Eye (tissue), 1 donor: Measurements from ENCODE around the gene RWDD1.

Experiments used
- DNase-seq: peaks from one replicate; pipeline ENCODE4 v3.0.0-alpha.2; 2015

RWDD1 gene, protein sequence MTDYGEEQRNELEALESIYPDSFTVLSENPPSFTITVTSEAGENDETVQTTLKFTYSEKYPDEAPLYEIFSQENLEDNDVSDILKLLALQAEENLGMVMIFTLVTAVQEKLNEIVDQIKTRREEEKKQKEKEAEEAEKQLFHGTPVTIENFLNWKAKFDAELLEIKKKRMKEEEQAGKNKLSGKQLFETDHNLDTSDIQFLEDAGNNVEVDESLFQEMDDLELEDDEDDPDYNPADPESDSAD

DNA sequence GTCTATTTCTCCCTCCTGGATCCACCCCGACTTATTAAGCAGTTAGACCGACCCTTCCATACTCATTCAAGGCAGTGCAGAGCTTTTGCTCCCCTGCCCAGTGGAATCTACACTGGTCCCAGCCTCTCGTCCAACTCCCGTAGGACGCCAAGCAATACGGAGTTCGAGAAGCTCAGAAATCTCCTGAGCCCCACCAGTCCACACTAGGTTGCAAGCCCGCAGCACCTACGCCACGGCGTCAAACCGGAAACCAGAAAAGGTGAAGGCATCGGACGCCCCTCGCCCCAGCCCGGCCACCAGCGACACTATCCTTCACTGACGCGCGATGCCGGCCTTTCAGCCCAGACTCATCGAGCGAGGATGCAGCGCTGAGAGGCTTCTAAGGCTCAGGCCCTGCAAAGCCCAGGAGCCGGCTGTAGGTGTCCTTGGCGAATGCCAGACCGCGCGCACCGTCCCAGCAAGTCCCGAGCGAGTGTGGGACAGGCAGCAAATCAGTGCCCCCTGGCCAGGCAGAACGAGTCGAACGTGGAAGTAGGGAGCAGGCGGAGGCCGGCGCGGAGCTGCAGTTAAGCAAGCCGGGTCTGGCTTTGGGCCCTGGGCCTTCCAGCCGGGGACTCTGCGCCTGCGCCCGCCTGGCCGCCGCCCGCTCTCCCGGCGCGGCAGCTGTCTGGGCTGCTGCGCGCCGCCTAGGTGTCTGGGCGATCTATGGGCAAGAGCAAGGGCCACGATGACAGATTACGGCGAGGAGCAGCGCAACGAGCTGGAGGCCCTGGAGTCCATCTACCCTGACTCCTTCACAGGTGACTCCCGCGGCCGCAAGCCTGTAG lies at the start of gene RWDD1:
RWDD1 (plus strand) TSS at position 649 of the 827 bp plus-strand sequence; CDS start at position 728, 79 bp downstream.
- DNase-seq = peak; percentile 99

DNA sequence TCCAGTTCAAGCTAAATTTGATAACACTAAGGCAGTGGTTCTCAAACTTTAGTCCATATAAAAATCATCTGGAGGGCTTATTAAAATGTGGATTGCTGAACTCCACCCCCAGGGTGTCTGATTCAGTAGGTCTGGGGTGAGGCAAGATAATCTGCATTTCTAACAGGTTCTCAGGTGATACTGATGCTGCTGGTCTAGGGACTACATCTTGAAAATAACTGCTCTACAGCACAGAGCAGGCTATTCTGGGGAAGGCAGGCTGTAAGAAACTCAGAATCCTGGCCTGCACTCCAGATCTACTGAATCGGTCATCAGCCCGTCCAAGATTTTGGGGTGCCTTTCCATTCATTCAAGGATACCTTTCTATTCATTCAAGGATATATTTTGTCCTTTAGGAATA lies 48.4 kb upstream of the RWDD1 start:
- DNase-seq = no peak

DNA sequence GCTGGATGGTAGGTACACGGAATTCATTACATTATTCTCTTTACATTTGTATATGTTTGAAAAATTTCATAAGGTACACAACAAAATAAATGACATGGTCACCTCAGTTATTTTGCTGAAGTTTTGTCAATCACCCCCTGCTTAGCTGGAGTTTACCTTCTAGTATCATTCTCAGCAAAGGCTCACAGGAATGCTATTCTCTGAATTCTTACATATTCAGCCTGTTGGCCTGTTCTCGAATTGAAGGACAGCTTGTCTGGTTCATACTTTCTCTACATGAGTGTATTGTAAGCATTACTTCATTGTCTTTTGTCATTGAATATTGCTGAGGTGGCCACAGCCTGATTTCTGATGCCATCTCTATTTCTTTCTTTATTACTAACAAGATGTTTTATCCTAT lies 47.1 kb upstream of the RWDD1 start:
- DNase-seq = no peak

DNA sequence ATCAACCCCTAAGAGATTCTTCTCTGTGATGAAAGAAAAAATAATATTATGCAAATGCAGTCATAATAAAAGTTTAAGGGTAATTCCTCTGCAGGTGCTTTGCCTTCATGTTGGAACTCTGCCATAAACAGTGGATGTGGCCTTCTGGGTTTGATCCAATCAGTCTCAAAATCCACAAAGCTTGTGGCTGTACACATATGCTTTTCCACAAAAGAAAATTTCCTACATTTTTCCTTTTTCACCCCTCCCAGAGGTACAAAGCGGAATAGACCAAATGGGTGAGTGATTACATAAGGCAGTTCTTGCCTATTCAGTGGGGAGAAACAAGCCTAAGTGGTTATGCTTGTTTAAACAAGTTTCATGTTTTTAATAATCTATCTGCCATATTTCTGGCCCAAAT lies 43.2 kb upstream of the RWDD1 start:
- DNase-seq = no peak

DNA sequence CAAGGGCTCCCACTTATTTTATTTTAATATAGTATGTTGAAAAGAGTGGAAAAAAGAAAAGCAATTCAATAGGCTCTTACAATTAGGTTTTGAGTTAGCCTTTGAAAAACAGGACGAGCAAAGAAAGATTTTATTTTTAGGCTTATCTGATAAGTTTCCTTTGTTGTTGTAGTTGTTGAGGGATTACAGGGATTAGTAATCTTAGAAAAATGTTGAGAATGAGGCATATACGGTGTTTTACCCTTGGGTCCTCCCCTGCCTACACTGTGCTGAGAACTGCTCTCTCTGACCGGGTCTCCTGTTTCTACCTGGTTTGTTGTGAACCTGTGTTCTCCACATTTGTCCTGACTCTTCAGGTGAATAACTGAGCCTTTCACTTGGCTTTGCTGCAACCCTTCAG lies 42.5 kb upstream of the RWDD1 start:
- no peak for DNase-seq

DNA sequence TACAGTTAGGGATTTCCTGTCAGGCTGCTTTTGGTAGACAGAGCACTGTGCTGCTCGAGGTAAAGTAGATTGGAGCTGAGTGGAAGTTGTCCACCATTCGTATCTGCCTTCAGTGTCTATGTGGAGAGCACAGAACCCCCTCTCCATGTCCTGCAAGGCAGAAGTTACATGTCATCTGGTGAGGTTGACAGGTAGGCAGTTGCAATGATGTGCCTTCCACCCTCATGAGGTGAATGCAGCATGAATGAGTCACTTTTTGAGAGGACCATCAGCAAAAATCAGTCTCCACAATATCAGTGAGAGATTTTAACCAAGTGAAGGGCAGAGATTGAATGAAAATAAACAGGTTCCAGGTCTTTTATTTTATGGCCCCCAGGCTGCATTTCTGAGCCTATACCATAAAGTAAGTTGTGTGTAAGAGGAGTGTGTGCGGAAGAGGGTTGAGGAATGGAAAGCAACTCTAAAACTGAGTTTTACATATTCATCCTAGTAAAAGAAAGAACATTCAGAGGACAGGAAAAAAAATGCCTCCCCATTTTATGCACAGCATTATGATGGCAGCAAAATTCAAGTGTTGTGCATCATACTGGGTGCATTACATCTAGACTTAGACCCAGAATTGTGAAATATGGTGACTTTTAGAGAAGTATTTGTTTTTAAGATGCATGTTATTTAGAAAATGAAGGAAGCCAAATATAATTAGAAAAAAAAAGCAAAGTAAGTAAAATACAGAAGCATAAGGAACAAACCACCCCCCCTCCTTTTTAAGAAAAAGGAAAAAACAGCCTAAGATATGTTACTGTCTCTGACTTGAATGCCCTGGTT lies 41.6 kb upstream of the RWDD1 start:
- no peak for DNase-seq

GRCh38 chr6:116530436-116530835 lies 40.9 kb upstream of the RWDD1 start:
- no peak for DNase-seq

GRCh38 chr6:116531675-116532570 lies 39.4 kb upstream of the RWDD1 start:
- DNase-seq = peak; percentile 79

GRCh38 chr6:116533233-116533957 lies 37.9 kb upstream of the RWDD1 start:
- DNase-seq = no peak

DNA sequence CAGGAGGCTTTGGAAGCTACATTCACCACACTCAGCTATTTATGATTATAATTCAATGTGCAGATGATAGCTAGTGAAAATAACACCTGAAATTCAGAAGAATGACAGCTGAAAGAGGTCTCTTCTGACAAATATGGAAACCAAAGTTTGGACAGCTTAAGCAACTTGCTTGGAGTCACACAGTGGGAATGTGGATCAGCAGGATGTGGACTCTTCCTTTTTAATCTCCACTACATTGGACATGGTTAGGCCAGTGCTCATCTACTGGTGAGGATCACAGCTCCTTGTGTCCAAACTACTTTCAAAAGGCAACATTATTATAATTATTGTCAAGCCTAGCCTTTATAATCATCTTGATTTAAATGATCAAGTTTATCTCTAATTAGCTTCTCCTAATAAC lies 36.2 kb upstream of the RWDD1 start:
- no peak for DNase-seq

GRCh38 chr6:116536216-116536621 lies 35.1 kb upstream of the RWDD1 start:
- DNase-seq = peak; percentile 83

- DNase-seq = peak; percentile 30
Measured at GRCh38 chr6:116542426-116542825, 28.9 kb upstream of the RWDD1 start.

DNA sequence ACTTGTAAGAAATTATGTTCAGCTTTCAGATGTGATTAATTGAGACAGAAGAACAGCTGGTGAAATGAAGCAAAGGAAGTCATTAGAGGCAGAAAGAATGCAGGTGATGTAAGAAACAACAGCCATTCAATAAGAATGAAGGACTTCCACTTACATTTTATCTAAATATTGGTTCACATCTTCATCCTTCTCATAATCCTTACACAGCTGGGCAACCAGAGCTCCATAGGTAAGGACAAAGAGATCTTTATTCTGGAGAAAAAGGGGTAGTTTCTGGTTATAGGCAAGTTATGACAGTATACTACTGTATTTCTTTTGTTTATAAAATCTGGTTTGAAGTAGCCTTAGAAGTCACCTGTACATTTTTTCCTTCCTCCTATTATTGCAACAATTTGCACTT lies 28.2 kb upstream of the RWDD1 start:
- peak; percentile 66 for DNase-seq

- DNase-seq = no peak
Measured at GRCh38 chr6:116545651-116546050, 25.7 kb upstream of the RWDD1 start, which contains the start of gene TRAPPC3L. Gene TRAPPC3L (minus strand): TSS chr6:116545684. CDS start chr6:116545514, 170 bp downstream.

- no peak for DNase-seq
Measured at GRCh38 chr6:116547358-116547757, 23.9 kb upstream of the RWDD1 start.

DNA sequence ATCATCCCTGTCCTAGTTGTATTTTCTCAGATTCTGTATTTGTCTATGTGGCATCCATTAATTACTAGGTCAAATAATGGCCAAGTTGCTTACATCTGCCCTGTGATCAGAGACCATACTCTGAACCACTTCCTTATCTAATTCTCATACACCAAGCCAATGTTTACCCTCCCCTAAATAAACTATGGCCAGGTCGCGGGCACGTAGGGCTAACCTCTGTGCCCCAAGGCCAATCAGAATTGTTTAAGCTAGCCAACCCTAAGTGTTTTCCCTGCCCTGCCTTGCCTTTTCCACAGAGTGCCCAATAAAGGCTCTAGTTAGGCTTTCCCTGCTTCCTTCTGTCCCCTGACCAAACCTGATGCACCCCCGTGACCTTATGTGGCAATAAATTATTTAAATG lies 20.5 kb upstream of the RWDD1 start:
- DNase-seq = no peak

DNA sequence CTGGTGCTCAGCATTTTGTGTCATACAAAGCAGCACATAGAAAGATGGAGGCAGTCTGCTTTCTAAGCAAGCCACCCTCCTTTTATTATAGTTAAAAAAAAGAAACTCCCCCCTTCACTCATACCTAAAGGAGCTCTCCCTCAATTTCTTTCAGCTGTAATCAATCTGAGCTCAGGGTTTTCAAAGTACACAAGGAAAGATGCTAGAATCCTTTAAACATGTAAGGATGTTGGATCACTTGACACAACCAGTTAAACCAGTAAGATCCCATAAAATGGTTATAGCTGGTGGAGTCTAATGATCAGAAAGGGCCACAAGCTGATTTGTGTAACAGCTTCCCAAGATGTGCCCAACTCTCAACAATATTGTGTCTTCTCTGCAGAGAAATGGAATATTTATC lies 17.9 kb upstream of the RWDD1 start, which contains the start of gene CALHM4:
CALHM4 (plus strand) TSS at position 301 of the 400 bp plus-strand sequence; CDS start at position 344, 43 bp downstream.
- DNase-seq = no peak

DNA sequence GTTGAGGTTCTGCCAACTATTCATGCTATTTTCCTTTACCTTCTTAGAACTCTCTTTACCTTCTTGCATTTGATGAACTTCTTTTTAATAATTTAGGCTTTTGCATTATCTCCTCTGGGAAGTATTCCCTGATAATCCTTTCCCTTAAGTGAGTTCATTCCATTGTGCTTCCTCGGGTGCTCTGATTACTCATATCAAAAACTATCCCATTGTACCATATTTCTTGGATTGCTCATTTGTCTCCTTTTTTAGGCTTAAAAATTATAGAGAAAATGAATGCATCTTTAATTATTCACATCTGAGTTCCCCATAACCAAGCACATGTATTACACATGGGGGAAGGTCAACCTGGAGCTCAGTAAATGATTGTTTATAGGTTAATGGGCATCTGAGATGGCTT lies 15.2 kb upstream of the RWDD1 start:
- no peak for DNase-seq

DNA sequence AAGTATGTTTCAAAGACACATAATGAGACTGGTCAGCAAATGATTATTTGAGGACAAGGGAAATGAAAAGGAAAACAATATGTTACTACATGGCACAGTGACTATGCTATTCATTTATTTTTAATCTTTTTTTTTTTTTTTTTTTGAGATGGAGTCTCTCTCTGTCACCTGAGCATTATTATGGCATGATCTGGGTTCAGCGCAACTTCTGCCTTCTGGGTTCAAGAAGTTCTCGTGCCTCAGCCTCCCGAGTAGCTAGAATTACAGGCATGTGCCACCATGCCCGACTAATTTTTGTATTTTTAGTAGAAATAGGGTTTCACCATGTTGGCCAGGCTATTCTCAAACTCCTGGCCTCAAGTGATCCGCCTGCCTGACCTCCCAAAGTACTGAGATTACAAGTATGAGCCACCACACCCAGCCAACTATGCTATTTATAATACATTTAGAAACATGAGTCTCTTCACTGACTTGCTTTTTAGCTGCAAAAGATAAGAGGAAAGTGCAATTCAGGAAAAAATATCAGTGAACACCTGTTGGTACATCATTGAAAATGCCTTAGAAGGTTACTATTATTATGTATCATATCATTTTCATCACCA lies 14.4 kb upstream of the RWDD1 start:
- no peak for DNase-seq

DNA sequence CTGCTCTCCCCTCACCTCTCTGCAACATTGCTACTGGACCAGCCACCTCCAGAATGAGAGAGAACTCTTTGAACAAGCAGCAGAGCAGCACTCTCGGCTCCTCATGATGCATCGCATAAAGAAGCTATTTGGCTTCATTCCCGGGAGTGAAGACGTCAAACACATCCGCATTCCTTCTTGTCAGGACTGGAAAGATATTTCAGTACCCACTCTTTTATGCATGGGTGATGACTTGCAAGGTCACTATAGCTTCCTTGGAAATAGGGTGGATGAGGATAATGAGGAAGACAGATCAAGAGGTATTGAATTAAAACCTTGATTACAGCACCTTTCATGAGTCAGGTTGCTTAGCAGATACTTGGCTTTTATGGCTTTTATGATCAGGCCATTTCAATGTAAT lies 13.4 kb upstream of the RWDD1 start:
- peak; percentile 76 for DNase-seq

DNA sequence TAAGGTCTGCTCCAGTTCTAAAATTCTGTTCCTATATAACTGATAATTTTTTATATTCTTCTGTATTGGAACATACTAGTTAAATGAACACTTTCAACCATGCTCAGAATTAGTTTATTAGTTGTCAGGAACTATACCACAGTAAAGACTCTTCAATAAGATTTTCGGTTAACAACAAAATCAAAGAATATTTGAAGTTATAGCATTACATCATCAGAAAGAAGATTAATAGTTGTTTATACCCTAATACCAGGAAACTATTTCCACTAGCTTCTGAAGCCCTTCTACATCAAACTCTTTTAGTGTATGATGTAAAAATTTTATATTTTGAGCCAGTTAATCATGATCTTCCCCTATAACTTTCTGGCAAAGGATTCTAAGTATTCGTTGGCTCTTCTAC lies 11.2 kb upstream of the RWDD1 start:
- DNase-seq = no peak
